HG03565 (cell line): Measurements from ENCODE around the gene DIAPH3.

ENCODE experiments used
- ATAC-seq: cut with Tn5 transposase; IDR thresholded peaks from one replicate; pipeline ENCODE4 v1.9.1; 2021; ENCODE audit warnings: mild to moderate bottlenecking, moderate library complexity; ENCODE audit not compliant: unreplicated experiment

DIAPH3 gene

DNA sequence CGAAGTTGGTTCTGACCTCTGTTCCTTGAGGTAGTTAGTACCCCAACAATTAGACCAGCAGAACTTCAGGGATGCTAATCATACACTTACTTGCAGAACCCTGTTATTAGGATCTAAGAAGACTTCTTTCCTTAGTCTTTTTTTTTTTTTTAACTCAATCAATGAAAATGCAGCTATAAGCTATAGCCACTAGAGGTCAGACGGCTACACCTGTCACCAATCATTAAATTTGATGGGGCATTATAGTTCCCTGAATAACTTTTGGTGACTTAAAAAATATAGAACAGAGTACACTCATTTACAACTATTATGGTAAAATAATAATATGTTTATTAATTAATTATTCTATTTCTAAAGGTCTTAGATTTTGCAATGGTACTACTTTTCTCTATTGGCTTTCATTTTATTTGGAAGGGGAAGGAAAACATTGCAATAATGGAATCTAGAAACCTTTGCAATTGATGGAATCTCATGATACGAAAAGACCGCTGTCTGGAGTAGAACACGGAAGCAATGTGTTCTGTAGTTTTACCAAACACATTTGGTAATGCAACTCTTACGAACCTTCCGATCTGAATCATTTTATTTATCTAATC is 483.2 kb downstream of the DIAPH3 start:
- no peak for ATAC-seq

DNA sequence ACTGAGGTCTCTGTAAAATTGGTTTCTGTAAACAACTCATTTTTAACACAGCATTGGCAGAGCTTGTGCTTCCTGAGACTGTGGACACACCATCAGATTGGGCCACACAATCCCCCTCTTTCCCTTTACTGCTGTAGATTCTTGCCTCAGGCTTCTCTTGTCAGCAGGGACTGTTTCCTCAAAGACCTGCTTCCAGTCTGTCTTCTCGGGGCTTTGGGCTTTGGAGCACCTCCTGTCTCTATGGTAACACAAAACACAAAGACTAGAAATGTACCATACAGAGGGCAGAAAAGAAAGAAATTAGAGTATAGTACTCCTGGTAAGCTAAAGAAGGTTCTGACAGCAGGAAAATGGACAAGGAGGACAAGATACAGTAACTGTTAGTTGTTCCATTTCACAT is 484.5 kb downstream of the DIAPH3 start:
- ATAC-seq, result no peak

DNA sequence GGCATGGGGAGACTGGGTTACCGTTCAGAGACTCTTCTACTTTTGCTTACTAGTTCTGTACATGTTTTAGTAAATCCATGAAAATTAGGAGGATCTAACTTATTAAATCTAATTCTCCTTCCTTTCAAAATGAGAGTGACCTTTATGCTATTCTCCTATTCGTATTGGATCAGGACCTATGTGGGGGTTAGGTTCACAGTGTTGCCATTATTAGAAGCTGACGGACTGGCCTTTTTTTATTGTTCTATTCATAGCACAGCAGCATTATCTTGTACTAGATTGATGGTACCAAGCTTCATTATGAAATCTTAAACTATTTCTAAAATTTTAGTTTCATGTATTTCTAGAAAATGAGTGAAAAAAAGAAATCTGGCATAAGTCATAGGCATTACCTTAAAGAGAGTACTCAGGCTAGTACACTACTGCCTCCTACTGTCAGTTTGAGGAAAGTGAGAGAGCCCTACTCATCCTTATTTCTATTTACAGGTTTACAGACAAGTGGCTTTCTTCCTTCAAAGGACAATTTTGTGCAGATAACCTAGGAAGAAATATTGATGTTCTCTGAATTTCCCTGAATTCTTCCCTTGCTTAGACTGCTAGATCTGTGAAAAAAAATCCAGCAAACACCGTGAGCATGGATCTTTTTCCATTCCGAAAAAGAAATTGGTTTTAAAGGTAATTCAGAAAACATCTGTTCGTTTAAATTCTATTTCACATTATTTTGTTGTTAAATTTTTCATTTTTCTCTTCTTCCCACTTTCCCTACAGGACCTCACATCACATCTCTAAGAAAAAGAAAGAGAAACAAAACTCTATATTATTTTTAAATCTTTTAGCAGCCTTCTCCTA is 485.5 kb downstream of the DIAPH3 start:
- ATAC-seq, result peak; percentile 50

DNA sequence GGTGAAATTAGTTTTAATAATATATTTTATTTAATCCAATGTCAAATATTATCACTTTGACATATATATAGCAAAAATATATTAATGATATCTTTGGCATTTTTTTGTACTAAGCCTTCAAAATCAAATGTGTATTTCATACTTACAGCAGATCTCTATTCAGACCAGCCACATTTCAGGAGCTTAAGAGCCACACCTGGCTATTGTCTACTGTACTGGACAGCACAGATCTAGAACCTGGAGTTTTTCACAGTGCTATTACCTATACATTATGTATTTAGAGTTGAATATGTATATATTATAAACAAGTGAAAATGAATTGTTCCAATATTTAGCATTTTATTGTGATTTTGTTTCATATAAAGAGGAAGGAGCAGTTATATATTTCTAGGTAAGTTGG is 486.3 kb downstream of the DIAPH3 start:
- no peak for ATAC-seq

DNA sequence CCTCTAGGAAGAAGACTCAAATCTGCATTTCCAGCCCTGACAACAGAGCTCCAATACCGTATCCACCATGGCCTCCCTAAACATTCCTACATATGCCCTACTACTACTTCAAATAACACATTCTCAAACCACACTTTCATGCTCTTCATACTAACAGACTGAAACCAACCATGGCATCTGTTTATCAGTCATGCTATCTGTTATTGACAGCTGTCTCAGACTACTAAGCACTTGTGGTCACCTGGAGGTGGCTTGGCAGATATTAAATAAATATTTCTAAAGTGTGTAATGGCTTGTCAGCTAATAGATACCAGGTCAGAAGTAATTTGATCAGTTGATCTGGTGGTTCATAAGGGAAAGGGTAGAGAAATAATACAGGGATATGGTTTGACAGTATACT is 489.1 kb downstream of the DIAPH3 start:
- ATAC-seq, result no peak

DNA sequence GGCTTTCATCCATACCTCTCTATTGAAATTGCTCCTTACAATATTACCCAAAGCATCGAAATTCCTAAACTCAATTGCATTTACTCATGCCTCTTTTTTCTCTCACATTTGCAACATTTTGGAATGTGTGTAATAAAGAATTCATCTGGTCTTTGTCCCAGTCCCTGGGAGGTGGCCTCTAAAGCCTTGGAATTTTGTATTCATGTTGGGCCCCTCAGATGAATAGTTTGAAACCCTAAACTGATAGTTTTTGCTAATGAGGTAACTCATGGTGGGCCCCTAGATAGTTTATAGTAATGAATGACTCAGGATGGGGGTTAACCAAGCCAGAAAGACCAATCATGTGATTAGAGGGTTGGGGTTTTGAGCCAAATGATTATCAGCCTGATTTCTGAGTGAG is 490.4 kb downstream of the DIAPH3 start:
- no peak for ATAC-seq

DNA sequence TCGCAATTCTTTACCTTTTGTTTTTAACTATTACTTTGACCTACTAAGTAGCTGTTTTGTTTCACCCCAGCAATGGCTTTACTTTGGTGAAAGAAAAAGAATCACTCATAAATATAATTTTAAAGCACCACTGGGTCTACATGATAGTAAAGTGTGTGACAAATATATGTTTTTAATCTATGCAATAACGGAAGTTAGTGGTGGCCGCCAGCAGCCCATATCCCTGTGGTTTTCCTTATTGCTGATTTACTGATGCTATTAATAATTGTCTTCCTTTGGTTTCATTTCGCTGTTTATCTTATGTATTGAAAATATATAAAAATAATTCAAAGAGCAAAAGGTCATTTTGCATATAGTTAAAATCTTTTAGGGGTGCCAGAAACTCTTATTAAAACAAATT is 491.3 kb downstream of the DIAPH3 start:
- no peak for ATAC-seq

DNA sequence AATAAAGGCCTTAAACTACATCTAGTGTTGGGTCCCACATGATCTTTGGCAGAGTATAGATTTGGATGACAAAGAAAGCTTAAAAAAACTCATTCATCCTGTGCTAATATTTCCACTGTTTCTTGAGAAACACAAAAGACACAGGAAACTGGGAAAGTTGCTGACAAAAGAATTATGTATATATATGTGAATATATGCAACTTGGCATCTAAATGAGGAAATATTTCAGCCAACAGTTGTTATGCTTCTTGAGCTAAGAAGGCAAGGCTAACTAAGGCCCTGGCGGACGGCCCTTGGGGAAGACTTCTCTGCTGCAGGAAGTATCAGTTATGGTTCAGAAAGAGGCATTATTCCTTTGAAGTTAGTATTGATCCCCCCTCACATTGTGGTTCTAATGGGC is 491.8 kb downstream of the DIAPH3 start:
- no peak for ATAC-seq

DNA sequence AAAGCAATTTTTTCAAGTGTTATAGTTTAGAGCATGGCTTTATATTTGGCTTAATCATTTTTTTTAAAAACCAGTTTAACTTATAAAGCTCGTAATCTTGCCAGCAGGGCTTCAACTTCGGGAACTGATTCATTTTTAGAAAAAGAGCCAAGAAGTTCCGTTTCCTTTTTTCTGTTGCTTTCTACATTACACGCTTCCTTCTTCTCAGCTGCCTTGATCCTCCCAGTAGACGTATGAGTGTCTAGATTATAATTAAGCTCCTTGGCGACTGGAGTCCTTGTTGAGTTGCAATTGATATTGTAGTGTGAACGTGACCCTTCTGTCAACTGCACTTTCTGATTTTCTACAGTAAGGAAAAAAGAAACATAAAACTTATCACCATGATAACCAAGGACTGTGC is 497.2 kb downstream of the DIAPH3 start:
- no peak for ATAC-seq

DNA sequence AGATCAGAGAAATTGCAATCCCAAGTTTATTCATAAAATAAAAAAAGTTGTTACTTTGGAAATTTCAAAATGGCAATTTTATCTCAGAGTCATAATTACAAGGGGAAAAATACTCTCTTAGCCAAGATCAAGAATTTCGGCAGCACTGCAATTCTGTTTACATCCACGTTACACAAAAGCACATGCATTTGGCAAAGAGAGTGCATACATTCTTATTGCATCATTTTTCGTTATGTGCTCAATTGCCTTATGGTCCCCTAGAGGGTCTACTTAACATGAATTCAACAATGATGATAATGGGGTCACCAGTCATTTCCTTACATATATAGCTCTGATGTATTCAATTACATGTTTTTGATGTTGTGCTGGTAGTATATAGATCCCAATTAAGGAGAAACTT is 498.0 kb downstream of the DIAPH3 start:
- no peak for ATAC-seq

DNA sequence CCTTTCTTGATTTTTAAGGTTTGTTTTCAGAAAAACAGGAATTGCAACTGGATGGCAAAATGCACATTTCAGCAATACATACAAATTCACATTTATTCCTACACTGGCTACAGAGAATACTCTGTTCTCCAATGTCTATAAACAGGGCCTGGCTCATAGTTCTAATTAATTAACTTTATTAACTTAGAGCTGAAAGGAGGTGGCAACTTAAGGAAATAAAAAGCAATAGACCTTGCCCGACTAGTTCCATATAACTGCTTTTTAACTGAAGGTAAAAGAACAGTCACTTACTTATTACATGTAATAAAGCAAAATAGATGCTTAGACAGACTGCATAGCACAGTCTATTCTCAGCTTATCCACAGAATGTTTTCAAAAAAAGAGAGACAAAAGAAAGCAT is 498.5 kb downstream of the DIAPH3 start:
- no peak for ATAC-seq

DNA sequence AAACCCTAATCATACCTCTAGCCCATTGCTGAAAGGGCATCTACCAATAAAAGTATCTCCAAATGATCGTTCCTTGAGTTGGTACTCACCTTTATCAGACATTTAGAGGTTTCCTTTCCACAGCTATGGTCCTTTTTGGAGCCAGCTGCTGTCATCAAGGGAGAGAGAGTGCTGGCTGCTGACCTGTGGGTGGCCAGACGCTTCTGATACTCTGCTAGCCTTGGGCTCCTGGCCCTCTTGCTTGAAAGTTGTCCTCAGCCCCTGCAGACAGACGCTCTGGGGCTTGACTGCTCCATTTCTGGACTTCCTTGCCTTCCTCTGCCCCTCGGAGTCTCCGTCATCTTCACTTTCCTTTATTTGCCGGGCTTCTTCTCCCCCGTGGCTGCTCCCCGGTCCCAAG is 499.1 kb downstream of the DIAPH3 start:
- no peak for ATAC-seq

DNA sequence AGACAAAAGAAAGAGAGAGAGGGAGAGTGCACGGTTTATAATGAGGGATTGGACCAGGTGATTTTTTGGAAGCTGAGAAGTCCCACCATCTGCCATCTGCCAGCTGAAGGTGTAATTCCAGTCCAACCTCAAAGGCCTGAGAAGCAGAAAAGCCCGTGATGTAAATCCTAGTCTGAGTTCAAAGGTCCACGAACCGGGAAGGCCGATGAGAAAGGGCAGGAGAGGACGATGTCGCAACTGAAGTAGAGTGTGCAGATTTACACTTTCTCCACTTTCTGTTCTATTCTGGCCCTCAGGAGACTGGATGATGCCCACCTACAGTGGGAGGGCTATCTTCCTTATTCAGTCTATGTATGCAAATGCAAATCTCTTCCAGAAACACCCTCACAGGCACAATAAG is 500.0 kb downstream of the DIAPH3 start:
- ATAC-seq, result no peak

DNA sequence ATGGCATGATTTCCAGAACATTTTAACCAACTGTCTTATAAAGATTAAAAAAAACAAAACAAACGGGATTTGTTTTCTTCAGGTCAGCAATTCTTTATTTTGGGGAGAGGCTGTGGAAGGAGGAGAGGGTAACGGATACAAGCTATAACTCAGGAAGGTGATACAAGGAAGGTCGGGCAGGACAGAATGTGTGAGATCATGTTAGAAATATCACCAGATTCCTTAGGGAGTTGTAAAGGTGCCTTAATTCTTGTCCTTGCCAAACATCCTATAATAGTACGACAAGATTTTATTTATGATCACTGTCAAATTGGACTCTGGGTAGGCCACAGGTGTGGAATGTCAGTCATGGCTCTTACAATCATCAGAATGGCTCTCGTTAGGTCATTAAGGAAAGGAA is 503.1 kb downstream of the DIAPH3 start:
- no peak for ATAC-seq

DNA sequence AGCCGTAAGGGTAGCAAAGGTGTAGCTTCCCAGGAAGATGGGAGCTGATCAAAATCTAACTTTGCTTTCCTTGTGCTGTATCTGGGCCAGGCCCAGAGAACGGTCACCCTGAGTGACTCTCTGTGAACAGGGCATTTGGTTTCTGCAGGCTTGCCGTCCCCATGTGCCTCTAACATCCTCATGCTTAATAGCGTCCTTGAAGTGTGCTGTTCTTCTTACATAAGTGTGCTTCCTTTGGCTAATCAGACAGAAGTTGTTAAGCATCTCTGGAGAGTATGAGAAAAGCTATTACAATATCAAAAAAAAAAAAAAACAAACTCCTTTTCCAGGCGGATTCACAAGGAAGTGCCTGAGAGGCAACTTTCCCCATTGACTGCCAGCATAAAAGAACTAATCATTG is 503.7 kb downstream of the DIAPH3 start:
- ATAC-seq, result no peak

DNA sequence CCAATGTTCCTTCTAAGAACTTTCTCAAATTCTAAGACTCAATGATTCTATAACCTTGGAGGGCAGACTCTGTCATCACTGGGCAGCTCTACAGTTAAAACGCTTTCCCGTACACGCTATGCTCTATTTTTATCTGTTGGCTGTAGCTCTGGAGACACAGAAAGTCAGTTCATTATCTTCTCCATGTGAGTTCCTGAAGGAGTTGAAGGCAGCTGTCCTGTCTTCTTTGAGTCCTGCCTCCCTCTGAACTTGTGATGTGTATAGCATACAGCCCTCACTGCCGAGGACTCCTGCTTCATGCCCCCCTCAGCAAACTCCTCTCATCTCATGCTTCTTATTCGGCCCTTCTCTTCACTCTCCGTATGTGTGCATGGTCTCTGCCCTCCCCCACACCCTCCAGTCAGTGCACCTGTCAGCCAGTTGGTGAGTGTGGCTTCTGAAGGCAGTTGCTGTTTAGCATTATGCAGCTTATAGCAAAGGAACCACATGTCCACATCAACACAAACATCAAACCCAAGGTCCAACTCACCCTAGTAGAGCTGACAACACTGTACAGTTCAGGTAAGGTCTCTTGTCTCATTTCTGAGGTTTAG is 504.9 kb downstream of the DIAPH3 start:
- no peak for ATAC-seq

DNA sequence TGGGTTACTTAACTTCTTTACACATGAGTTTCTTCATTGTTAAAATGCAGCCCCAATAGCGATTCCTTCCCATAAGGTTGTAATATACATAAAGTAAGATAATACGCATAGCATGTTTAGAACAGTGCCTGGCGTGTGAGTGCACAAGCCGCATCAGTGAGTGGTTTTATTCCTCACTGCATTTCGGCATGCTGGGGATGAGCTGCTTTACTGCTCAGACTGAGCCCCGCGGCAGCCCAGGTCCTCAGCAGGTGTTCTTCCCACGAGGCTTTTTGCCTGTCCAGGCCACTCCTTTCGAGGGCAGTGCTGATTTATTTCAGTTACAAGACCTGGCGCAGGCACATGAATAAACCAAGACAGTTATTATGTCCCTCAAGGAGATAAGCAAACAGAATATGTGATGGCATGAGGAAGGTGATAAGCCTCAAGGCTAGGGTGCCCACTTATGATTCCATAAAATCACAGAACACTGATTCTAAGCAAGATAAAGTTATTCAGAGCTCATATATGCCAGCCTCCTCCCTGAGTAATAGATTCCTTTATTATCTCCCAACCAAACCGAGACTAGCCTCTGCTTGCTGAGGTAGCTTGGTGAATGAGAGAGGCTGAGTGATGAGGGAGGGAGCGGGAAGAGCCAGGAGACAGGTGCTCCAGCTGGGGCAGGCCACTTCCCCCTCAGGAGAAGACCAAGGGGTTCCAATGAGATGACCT is 505.5 kb downstream of the DIAPH3 start:
- no peak for ATAC-seq

DNA sequence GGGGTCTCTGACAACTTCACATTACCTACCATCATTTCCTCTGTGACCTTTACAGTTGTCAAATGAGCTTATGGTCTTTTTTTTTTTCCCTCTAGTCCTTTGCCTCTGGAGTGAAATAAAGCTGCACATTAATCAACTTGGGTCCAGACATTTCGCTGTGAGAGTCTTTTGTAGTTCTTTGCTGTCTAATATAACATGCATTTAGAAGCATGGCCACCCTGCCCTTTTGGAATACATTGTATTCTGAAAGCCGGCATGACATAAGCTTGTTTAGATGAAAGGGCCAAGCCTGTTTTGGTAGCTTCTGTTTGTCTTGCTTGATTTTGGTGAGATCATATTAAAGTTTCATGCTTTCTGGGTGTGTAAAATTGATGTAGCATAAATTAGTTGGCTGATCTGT is 509.8 kb downstream of the DIAPH3 start:
- no peak for ATAC-seq

DNA sequence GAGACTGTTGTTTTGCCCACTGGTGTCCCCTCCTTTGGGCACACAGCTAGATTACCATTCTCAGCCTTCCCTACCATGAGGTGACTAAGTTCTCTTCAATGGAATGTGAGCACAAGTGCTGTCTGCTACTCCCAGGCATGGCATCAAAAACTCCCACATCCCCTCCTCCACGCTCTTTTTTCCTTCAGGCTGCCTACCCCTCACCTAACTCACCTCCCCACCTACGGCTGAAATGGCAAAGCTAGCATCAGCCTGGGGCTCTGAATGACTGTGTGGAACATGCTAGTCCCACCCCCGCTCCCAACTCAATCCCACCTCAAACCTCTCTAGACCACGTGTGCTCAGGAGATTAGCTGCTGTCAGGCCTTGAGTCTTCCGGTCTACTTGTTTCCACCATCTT is 512.2 kb downstream of the DIAPH3 start:
- no peak for ATAC-seq

DNA sequence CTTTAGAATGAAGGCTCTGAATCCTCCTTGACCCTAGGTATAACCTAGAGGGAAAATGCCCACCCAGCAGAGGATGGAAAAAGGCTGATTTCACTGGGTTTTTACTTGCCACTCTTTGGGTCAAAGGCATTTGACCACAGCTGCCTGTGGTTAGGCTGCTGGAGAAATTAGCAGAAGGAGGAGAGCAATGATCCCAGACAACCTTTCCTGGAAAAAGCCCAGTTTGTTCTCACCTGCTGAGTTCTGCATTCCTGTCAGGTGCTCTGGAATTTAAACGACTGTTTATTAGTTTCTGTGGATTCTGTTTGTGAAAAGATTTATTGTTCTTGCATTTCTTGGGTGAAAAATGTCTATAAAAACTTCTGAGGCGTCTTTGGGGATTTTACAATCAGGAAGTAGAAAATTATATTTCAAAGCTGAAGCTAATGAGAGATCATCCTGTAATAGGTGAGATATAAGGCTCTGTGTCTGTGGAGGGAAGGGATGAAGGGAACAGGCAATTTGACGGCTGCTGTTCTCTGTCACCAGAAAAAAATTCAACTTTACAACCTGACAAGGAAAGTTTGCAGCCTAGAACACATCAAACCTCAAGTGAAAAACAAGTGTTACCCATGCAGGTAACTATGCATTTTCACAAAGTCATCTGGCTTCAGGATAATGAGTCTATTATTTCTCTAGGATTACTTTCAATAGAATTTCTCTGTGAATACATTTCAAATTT is 519.7 kb downstream of the DIAPH3 start:
- ATAC-seq, result no peak

DNA sequence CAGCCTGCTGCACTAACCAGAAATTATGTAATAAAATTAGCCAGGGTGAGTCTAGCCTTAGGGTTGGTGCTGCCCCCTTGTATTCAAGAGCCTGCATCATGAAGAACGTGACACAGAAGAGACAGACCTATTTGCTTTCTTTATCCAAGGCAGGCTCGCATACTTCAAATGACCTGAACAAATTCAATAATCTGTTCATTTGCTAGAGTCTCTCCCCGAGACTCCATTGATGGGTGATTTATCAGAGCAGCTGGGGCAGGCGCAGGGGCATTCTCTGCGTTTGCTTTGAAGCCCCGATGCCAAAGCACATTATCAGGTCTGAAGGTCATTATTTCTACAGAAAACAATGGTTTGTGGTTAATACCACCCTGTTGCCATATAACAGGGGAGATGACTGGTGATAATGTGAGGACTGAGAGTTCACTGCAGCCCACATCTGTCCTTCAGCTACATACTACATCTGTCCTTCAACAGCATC is 520.3 kb downstream of the DIAPH3 start:
- no peak for ATAC-seq
